Neural progenitor cell (in vitro differentiated cells): ENCODE results near the gene PGPEP1. TPM values are rescaled to one million over a fixed set of nuclear protein-coding genes. Genes with fewer than 3 reads are reported as not detected.

Source experiments
- DNase-seq: peaks from one replicate; pipeline ENCODE4 v3.0.0-alpha.2; 2016; ENCODE audit warnings: low spot score
- H2AFZ ChIP-seq: fragments of 200-600 bp; sonication (generic); replicated peaks from 2 replicates; pipeline ENCODE4 v1.6.1; 2016; ENCODE audit warnings: antibody characterized with exemption
- H3F3A ChIP-seq: fragments of 200-600 bp; sonication (generic); 2 replicates; pipeline ENCODE4 v1.6.1; 2016; ENCODE audit warnings: antibody characterized with exemption, low read depth
- H3K27ac ChIP-seq: fragments of 200-600 bp; sonication (generic); 2 replicates; pipeline ENCODE4 v1.5.1; 2016; ENCODE audit warnings: mild to moderate bottlenecking
- H3K27me3 ChIP-seq: fragments of 200-600 bp; sonication (generic); 2 replicates; pipeline ENCODE4 v1.6.1; 2016; ENCODE audit warnings: mild to moderate bottlenecking, moderate library complexity
- H3K36me3 ChIP-seq: fragments of 200-600 bp; sonication (generic); 2 replicates; pipeline ENCODE4 v1.5.1; 2016
- H3K4me1 ChIP-seq: fragments of 200-600 bp; sonication (generic); 2 replicates; pipeline ENCODE4 v1.6.1; 2016; ENCODE audit warnings: mixed run types
- H3K4me2 ChIP-seq: fragments of 200-600 bp; sonication (generic); 2 replicates; pipeline ENCODE4 v1.6.1; 2016
- H3K4me3 ChIP-seq: fragments of 200-600 bp; sonication (generic); 2 replicates; pipeline ENCODE4 v1.5.1; 2016
- H3K79me2 ChIP-seq: fragments of 200-600 bp; sonication (generic); 2 replicates; pipeline ENCODE4 v1.6.1; 2016; ENCODE audit warnings: low read depth
- H3K9ac ChIP-seq: fragments of 200-600 bp; sonication (generic); 2 replicates; pipeline ENCODE4 v1.6.1; 2016
- H3K9me3 ChIP-seq: fragments of 200-600 bp; sonication (generic); 2 replicates; pipeline ENCODE4 v1.5.1; 2016; ENCODE audit warnings: low read depth
- H4K20me1 ChIP-seq: fragments of 200-600 bp; sonication (generic); 2 replicates; pipeline ENCODE4 v1.6.1; 2016; ENCODE audit warnings: low read depth
- H3K27ac Mint-ChIP-seq: 3 replicates; pipeline ENCODE4 v1.8.0; 2021; ENCODE audit warnings: mixed read lengths
- H3K27me3 Mint-ChIP-seq: 2 replicates; pipeline ENCODE4 v1.8.0; 2022; ENCODE audit warnings: low read depth, mild to moderate bottlenecking, inconsistent platforms, moderate library complexity, mixed read lengths; ENCODE audit not compliant: insufficient read depth
- H3K36me3 Mint-ChIP-seq: 3 replicates; pipeline ENCODE4 v1.8.0; 2021; ENCODE audit warnings: mixed read lengths
- H3K4me1 Mint-ChIP-seq: 3 replicates; pipeline ENCODE4 v1.8.0; 2021; ENCODE audit warnings: mixed read lengths
- H3K4me3 Mint-ChIP-seq: 3 replicates; pipeline ENCODE4 v1.8.0; 2021; ENCODE audit warnings: mild to moderate bottlenecking, moderate library complexity, mixed read lengths
- H3K9me3 Mint-ChIP-seq: 3 replicates; pipeline ENCODE4 v1.8.0; 2020; ENCODE audit warnings: mixed read lengths
- CTCF ChIP-seq: fragments of 200-600 bp; sonication (generic); IDR thresholded peaks from 2 replicates; pipeline ENCODE4 v1.5.1; 2017; ENCODE audit warnings: antibody characterized with exemption, mild to moderate bottlenecking
- EZH2 ChIP-seq: fragments of 200-600 bp; sonication (generic); IDR thresholded peaks from 2 replicates; pipeline ENCODE4 v1.6.1; 2017; ENCODE audit warnings: antibody characterized with exemption, mild to moderate bottlenecking, moderate library complexity
- EZH2phosphoT487 ChIP-seq: fragments of 200-600 bp; sonication (generic); IDR thresholded peaks from 2 replicates; pipeline ENCODE4 v1.6.1; 2017; ENCODE audit warnings: antibody characterized with exemption
- total RNA-seq: library from RNA; depleted of rRNA; stranded (reverse); fragments of >200 nt; gene quantifications from 2 replicates; pipeline ENCODE4 v1.2.3, GENCODE V29; 2015; ENCODE audit warnings: low replicate concordance

The PGPEP1 gene
- total RNA-seq, 1 donor from 2014 or later: 2.1 TPM

- H3K9ac ChIP-seq: no peak overlapping the region
- no peaks in the 10 kb centered on the region for H3K27me3 ChIP-seq
- H3K36me3 ChIP-seq: no peaks in the 10 kb centered on the region
- no peak overlapping the region for H3K27ac ChIP-seq
- H3K4me1 Mint-ChIP-seq: peaks cover 21% of the 10 kb centered on the region
- peak overlapping the region; percentile 86 for H3K4me3 Mint-ChIP-seq
- peak overlapping the region; percentile 69 for H2AFZ ChIP-seq
- DNase-seq: peak; percentile 97
- no peaks in the 10 kb centered on the region for H3K79me2 ChIP-seq
- peak overlapping the region; percentile 46 for H3K4me3 ChIP-seq
- H3K27me3 Mint-ChIP-seq: peaks cover 2% of the 10 kb centered on the region
- TF ChIP-seq EZH2: no peak
- peak; percentile 81 for TF ChIP-seq CTCF
- peak overlapping the region; percentile 97 for H3K27ac Mint-ChIP-seq
- no peaks in the 10 kb centered on the region for H3K9me3 Mint-ChIP-seq
- H3K4me1 ChIP-seq: peaks cover 7% of the 10 kb centered on the region
- H3F3A ChIP-seq: peaks cover 24% of the 10 kb centered on the region
- H3K9me3 ChIP-seq: no peaks in the 10 kb centered on the region
- H3K4me2 ChIP-seq: peak overlapping the region; percentile 79
- H4K20me1 ChIP-seq: no peaks in the 10 kb centered on the region
- H3K36me3 Mint-ChIP-seq: no peaks in the 10 kb centered on the region
Observed at GRCh38 chr19:18328340-18329034, 11.9 kb upstream of the PGPEP1 start.

GRCh38 chr19:18329035-18329376 lies 11.4 kb upstream of the PGPEP1 start:
- Histone ChIP-seq H2AFZ (peak overlapping the region; percentile 69), H4K20me1 (no peaks in the 10 kb centered on the region), H3K27me3 (no peaks in the 10 kb centered on the region), H3K4me3 (peak overlapping the region; percentile 46), H3K9ac (no peak overlapping the region), H3K79me2 (no peaks in the 10 kb centered on the region), H3K27ac (no peak overlapping the region), H3K4me1 (peaks cover 4% of the 10 kb centered on the region), H3K9me3 (no peaks in the 10 kb centered on the region), H3K4me2 (peak overlapping the region; percentile 79), H3F3A (peaks cover 19% of the 10 kb centered on the region), H3K36me3 (no peaks in the 10 kb centered on the region)
- H3K36me3 Mint-ChIP-seq: no peaks in the 10 kb centered on the region
- no peak for DNase-seq
- H3K27ac Mint-ChIP-seq: peak overlapping the region; percentile 97
- peak overlapping the region; percentile 86 for H3K4me3 Mint-ChIP-seq
- H3K9me3 Mint-ChIP-seq: no peaks in the 10 kb centered on the region
- no peak for TF ChIP-seq EZH2phosphoT487
- no peak for TF ChIP-seq EZH2
- no peak for TF ChIP-seq CTCF
- H3K27me3 Mint-ChIP-seq: peaks cover 2% of the 10 kb centered on the region
- peaks cover 16% of the 10 kb centered on the region for H3K4me1 Mint-ChIP-seq

- Mint-ChIP-seq H3K4me1 (peaks cover 20% of the 10 kb centered on the region), H3K9me3 (no peaks in the 10 kb centered on the region)
Observed at GRCh38 chr19:18330868-18331267, 9.5 kb upstream of the PGPEP1 start.

More at GRCh38 chr19:18330868-18331267, 9.5 kb upstream of the PGPEP1 start:
- Mint-ChIP-seq H3K36me3 (no peaks in the 10 kb centered on the region), H3K27ac (no peak overlapping the region), H3K27me3 (peaks cover 2% of the 10 kb centered on the region), H3K4me3 (peak overlapping the region; percentile 53)
- Histone ChIP-seq H4K20me1 (no peaks in the 10 kb centered on the region), H3K79me2 (no peaks in the 10 kb centered on the region), H2AFZ (no peak overlapping the region), H3K4me1 (peaks cover 4% of the 10 kb centered on the region), H3K27ac (no peak overlapping the region), H3K9ac (no peak overlapping the region), H3K27me3 (no peaks in the 10 kb centered on the region), H3K9me3 (no peaks in the 10 kb centered on the region), H3K4me2 (no peak overlapping the region), H3F3A (peaks cover 10% of the 10 kb centered on the region), H3K4me3 (no peak overlapping the region), H3K36me3 (no peaks in the 10 kb centered on the region)
- TF ChIP-seq EZH2phosphoT487: no peak
- TF ChIP-seq EZH2: no peak
- TF ChIP-seq CTCF: no peak
- no peak for DNase-seq
